GM23338 (cell line): ENCODE measurements around the gene NUP88. TPM values are rescaled to one million over a fixed set of nuclear protein-coding genes. Genes with fewer than 3 reads are reported as not detected.

Experiments used
- ATAC-seq: fragments of 200-7000 bp; cut with Tn5 transposase; 3 replicates; pipeline ENCODE4 v1.9.1; 2020
- DNase-seq: peaks from one replicate; pipeline ENCODE4 v3.0.0-alpha.2; 2015; ENCODE audit warnings: low spot score
- H2AFZ ChIP-seq: fragments of 200-600 bp; sonication (generic); 2 replicates; pipeline ENCODE4 v1.8.0; 2016; ENCODE audit warnings: antibody characterized with exemption, mild to moderate bottlenecking, moderate library complexity
- H3F3A ChIP-seq: fragments of 200-600 bp; sonication (generic); replicated peaks from 2 replicates; pipeline ENCODE4 v1.8.0; 2017; ENCODE audit warnings: antibody characterized with exemption, mixed run types, low read depth
- H3K27ac ChIP-seq: fragments of 200-600 bp; sonication (generic); 2 replicates; pipeline ENCODE4 v1.6.1; 2016; ENCODE audit warnings: low read depth
- H3K27me3 ChIP-seq: fragments of 200-600 bp; sonication (generic); 2 replicates; pipeline ENCODE4 v1.8.0; 2016; ENCODE audit warnings: mild to moderate bottlenecking, mixed run types, moderate library complexity; ENCODE audit not compliant: insufficient read depth
- H3K36me3 ChIP-seq: fragments of 200-600 bp; sonication (generic); 2 replicates; pipeline ENCODE4 v1.8.0; 2016; ENCODE audit warnings: mild to moderate bottlenecking; ENCODE audit not compliant: insufficient read depth
- H3K4me1 ChIP-seq: fragments of 200-600 bp; sonication (generic); 2 replicates; pipeline ENCODE4 v1.8.0; 2016; ENCODE audit warnings: mild to moderate bottlenecking, moderate library complexity; ENCODE audit not compliant: insufficient read depth
- H3K4me2 ChIP-seq: fragments of 200-600 bp; sonication (generic); 2 replicates; pipeline ENCODE4 v1.7.1; 2017; ENCODE audit warnings: mixed run types
- H3K4me3 ChIP-seq: fragments of 200-600 bp; sonication (generic); 2 replicates; pipeline ENCODE4 v1.6.1; 2016; ENCODE audit warnings: mixed run types
- H3K79me2 ChIP-seq: fragments of 200-600 bp; sonication (generic); replicated peaks from 2 replicates; pipeline ENCODE4 v1.8.0; 2017; ENCODE audit warnings: mild to moderate bottlenecking; ENCODE audit not compliant: insufficient read depth
- H3K9me2 ChIP-seq: fragments of 200-600 bp; sonication (generic); 2 replicates; pipeline ENCODE4 v1.8.0; 2017; ENCODE audit not compliant: insufficient read depth
- H4K20me1 ChIP-seq: fragments of 200-600 bp; sonication (generic); replicated peaks from 2 replicates; pipeline ENCODE4 v1.8.0; 2017; ENCODE audit warnings: mild to moderate bottlenecking; ENCODE audit not compliant: insufficient read depth
- H3K27ac Mint-ChIP-seq: 2 replicates; pipeline ENCODE4 v1.8.0; 2020; ENCODE audit warnings: inconsistent platforms, mild to moderate bottlenecking, moderate library complexity, mixed read lengths
- H3K27me3 Mint-ChIP-seq: 3 replicates; pipeline ENCODE4 v1.8.0; 2022; ENCODE audit warnings: low read depth, mild to moderate bottlenecking, moderate library complexity, mixed read lengths, inconsistent platforms; ENCODE audit not compliant: insufficient read depth, poor library complexity
- H3K36me3 Mint-ChIP-seq: 3 replicates; pipeline ENCODE4 v1.8.0; 2021; ENCODE audit warnings: low read depth, mild to moderate bottlenecking, inconsistent platforms, moderate library complexity, mixed read lengths
- H3K4me1 Mint-ChIP-seq: 3 replicates; pipeline ENCODE4 v1.8.0; 2020; ENCODE audit warnings: mild to moderate bottlenecking, inconsistent platforms, mixed read lengths
- H3K4me3 Mint-ChIP-seq: 3 replicates; pipeline ENCODE4 v1.8.0; 2021; ENCODE audit warnings: moderate library complexity, mild to moderate bottlenecking, inconsistent platforms, mixed read lengths
- H3K9me3 Mint-ChIP-seq: 3 replicates; pipeline ENCODE4 v1.8.0; 2020; ENCODE audit warnings: moderate library complexity, mild to moderate bottlenecking, inconsistent platforms, mixed read lengths
- CREB1 ChIP-seq: fragments of 250-450 bp; sonication (Bioruptor Pico); IDR thresholded peaks from 2 replicates; pipeline ENCODE4 v1.5.0; 2020; ENCODE audit warnings: low read depth, mild to moderate bottlenecking, moderate library complexity
- CTCF ChIP-seq, 2 experiments: fragments of 200-600 bp in 1 of 2; sonication (generic) in 1 of 2; conservative IDR thresholded peaks; 2 replicates each; pipeline versions ENCODE4 v1.5.1 to v1.6.1; 2016 to 2017; ENCODE audit warnings: antibody characterized with exemption in 2 of 2, low read depth in 2 of 2, mild to moderate bottlenecking in 2 of 2, moderate library complexity in 1 of 2
- ETS1 ChIP-seq: IDR thresholded peaks from 2 replicates; pipeline ENCODE4 v1.6.1; 2016; ENCODE audit warnings: antibody characterized with exemption
- EZH2 ChIP-seq: fragments of 200-600 bp; sonication (generic); IDR thresholded peaks from one replicate; pipeline ENCODE4 v1.8.0; 2017; ENCODE audit warnings: antibody characterized with exemption, mild to moderate bottlenecking, low read depth; ENCODE audit not compliant: unreplicated experiment
- JUNB ChIP-seq: IDR thresholded peaks from one replicate; pipeline ENCODE4 v1.6.1; 2016; ENCODE audit warnings: antibody characterized with exemption; ENCODE audit not compliant: unreplicated experiment
- NANOG ChIP-seq: IDR thresholded peaks from 2 replicates; pipeline ENCODE4 v1.6.1; 2016; ENCODE audit warnings: antibody characterized with exemption, borderline replicate concordance
- STAT1 ChIP-seq: IDR thresholded peaks from one replicate; pipeline ENCODE4 v1.6.1; 2016; ENCODE audit warnings: antibody characterized with exemption; ENCODE audit not compliant: unreplicated experiment
- ZNF331 ChIP-seq: fragments of 250-450 bp; sonication (Bioruptor Pico); IDR thresholded peaks from 2 replicates; pipeline ENCODE4 v1.5.0; 2020; ENCODE audit warnings: low read depth, mild to moderate bottlenecking, moderate library complexity
- polyA plus RNA-seq: library from polyadenylated mRNA; unstranded; fragments of >200 nt; fragmentation: Nextera tagmentation; extraction: Ambion mirVana; gene quantifications from 2 replicates; pipeline ENCODE4 v1.2.1, GENCODE V29; 2016
- total RNA-seq: library from RNA; depleted of rRNA; stranded (reverse); fragments of >200 nt; shearing (Covaris generic); gene quantifications from 2 replicates; pipeline ENCODE4 v1.2.3, GENCODE V29; 2014
- TF ChIP-seq, protein P1 (sequence below): IDR thresholded peaks from one replicate; pipeline ENCODE4 v1.6.1; 2018; ENCODE audit warnings: antibody characterized with exemption; ENCODE audit not compliant: unreplicated experiment

The NUP88 gene
- total and polyA plus RNA-seq, 2 experiments from 2014 or later, result 110 to 172 TPM

GRCh38 chr17:5370411-5370810, 49.1 kb downstream of the NUP88 start (continued):
- TF ChIP-seq CTCF (conservative IDR thresholded peaks at IDR 0.05; ENCODE audit: low read depth in 2 of 2), result no peak

DNA sequence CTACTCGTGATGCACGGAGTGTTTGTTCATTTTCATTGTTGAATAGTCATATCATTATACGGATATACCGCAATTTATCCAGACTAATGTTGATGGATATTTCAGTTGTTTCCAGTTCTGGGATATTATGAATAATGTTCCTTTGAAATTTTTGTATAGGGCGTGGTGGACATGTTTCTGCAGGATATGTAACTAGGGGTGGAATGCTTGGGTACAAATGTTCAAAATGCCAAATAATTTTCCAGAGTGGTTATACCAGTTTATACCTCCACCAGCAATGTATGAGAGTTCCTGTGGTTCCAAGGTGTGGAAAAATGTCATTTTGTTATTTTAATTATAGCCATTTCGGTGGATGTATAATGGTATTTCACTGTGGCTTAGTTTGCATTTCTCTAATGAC, 53.6 kb downstream of the NUP88 start:
- no peak for ATAC-seq
- no peak overlapping the region for H3K4me3 Mint-ChIP-seq

More for the DNA sequence above, 53.6 kb downstream of the NUP88 start:
- no peak overlapping the region for H3K4me2 ChIP-seq
- peaks cover 7% of the 10 kb centered on the region; the same call in 1 of the 2 replicates for H3K36me3 ChIP-seq
- no peak overlapping the region for H3K27ac ChIP-seq
- peaks cover 22% of the 10 kb centered on the region for H3K4me1 Mint-ChIP-seq
- 0 out of 2 replicates have a peak, but pooled peaks cover 11% of the 10 kb centered on the region for H3K79me2 ChIP-seq
- H3K27ac Mint-ChIP-seq, result no peak overlapping the region
- no peak overlapping the region for H2AFZ ChIP-seq
- no peaks in the 10 kb centered on the region for H3K27me3 ChIP-seq
- no peaks in the 10 kb centered on the region for H3K9me2 ChIP-seq
- peaks cover 41% of the 10 kb centered on the region for H3K36me3 Mint-ChIP-seq
- peaks cover 16% of the 10 kb centered on the region; the same call in 1 of the 2 replicates for H3K4me1 ChIP-seq
- TF ChIP-seq STAT1 (no peak), CREB1 (no peak), NANOG (no peak), EZH2 (no peak), ETS1 (no peak), ZNF331 (CRISPR knock-in tag) (no peak), JUNB (no peak)
- TF ChIP-seq, protein P1, sequence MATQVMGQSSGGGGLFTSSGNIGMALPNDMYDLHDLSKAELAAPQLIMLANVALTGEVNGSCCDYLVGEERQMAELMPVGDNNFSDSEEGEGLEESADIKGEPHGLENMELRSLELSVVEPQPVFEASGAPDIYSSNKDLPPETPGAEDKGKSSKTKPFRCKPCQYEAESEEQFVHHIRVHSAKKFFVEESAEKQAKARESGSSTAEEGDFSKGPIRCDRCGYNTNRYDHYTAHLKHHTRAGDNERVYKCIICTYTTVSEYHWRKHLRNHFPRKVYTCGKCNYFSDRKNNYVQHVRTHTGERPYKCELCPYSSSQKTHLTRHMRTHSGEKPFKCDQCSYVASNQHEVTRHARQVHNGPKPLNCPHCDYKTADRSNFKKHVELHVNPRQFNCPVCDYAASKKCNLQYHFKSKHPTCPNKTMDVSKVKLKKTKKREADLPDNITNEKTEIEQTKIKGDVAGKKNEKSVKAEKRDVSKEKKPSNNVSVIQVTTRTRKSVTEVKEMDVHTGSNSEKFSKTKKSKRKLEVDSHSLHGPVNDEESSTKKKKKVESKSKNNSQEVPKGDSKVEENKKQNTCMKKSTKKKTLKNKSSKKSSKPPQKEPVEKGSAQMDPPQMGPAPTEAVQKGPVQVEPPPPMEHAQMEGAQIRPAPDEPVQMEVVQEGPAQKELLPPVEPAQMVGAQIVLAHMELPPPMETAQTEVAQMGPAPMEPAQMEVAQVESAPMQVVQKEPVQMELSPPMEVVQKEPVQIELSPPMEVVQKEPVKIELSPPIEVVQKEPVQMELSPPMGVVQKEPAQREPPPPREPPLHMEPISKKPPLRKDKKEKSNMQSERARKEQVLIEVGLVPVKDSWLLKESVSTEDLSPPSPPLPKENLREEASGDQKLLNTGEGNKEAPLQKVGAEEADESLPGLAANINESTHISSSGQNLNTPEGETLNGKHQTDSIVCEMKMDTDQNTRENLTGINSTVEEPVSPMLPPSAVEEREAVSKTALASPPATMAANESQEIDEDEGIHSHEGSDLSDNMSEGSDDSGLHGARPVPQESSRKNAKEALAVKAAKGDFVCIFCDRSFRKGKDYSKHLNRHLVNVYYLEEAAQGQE, result no peak
- H3F3A ChIP-seq, result no peaks in the 10 kb centered on the region
- peaks cover 2% of the 10 kb centered on the region for H3K27me3 Mint-ChIP-seq
- H3K9me3 Mint-ChIP-seq, result no peaks in the 10 kb centered on the region
- no peak for DNase-seq
- H4K20me1 ChIP-seq, result 0 out of 2 replicates have a peak, but pooled peaks cover 3% of the 10 kb centered on the region
- H3K4me3 ChIP-seq, result no peak overlapping the region
